OCI-LY1 (cell line): ENCODE measurements around the gene VWA1.
"Not testable (repeated sequence)": the region's sequence is repeated elsewhere in the genome, so short reads cannot be mapped to it uniquely, and the experiment has no call there.

Experiments used
- H2AFZ ChIP-seq: fragments of 200-600 bp; sonication (generic), shearing (Covaris generic); 2 replicates; pipeline ENCODE4 v1.6.0; 2014; ENCODE audit warnings: antibody characterized with exemption, mild to moderate bottlenecking, low read length
- H3F3A ChIP-seq: fragments of 200-600 bp; sonication (generic), shearing (Covaris generic); 2 replicates; pipeline ENCODE4 v1.6.0; 2014; ENCODE audit warnings: mild to moderate bottlenecking, antibody characterized with exemption, low read length, moderate library complexity; ENCODE audit not compliant: insufficient read depth
- H3K27ac ChIP-seq: fragments of 200-600 bp; sonication (generic); 2 replicates; pipeline ENCODE4 v1.5.1; 2014; ENCODE audit warnings: low read length, mixed run types, mild to moderate bottlenecking, low read depth; ENCODE audit not compliant: poor library complexity, severe bottlenecking
- H3K27me3 ChIP-seq: fragments of 200-600 bp; sonication (generic); 2 replicates; pipeline ENCODE4 v1.6.0; 2014; ENCODE audit warnings: antibody characterized with exemption, mild to moderate bottlenecking, low read length, moderate library complexity; ENCODE audit not compliant: insufficient read depth
- H3K36me3 ChIP-seq: fragments of 200-600 bp; sonication (generic); 2 replicates; pipeline ENCODE4 v1.6.1; 2014; ENCODE audit warnings: mild to moderate bottlenecking, antibody characterized with exemption, low read length, moderate library complexity, mixed read lengths; ENCODE audit not compliant: insufficient read depth
- H3K4me1 ChIP-seq: fragments of 200-600 bp; sonication (generic); 2 replicates; pipeline ENCODE4 v1.5.1; 2014; ENCODE audit warnings: mild to moderate bottlenecking, low read length, moderate library complexity; ENCODE audit not compliant: insufficient read depth, severe bottlenecking
- H3K4me2 ChIP-seq: fragments of 200-600 bp; sonication (generic), shearing (Covaris generic); 2 replicates; pipeline ENCODE4 v1.6.1; 2014; ENCODE audit warnings: low read length
- H3K4me3 ChIP-seq: fragments of 200-600 bp; sonication (generic); 2 replicates; pipeline ENCODE4 v1.5.1; 2014; ENCODE audit warnings: low read length, low read depth, mild to moderate bottlenecking, mixed read lengths; ENCODE audit not compliant: poor library complexity, severe bottlenecking
- H3K79me2 ChIP-seq: fragments of 200-600 bp; shearing (Covaris generic); 2 replicates; pipeline ENCODE4 v1.6.1; 2016; ENCODE audit warnings: mixed run types, low read length, mixed read lengths; ENCODE audit not compliant: insufficient read depth
- H3K9ac ChIP-seq: fragments of 200-600 bp; sonication (generic), shearing (Covaris generic); 2 replicates; pipeline ENCODE4 v1.6.1; 2014; ENCODE audit warnings: mild to moderate bottlenecking, low read length, mixed read lengths
- H3K9me2 ChIP-seq: fragments of 200-600 bp; sonication (generic), shearing (Covaris generic); 2 replicates; pipeline ENCODE4 v1.6.1; 2014; ENCODE audit warnings: low read depth, mild to moderate bottlenecking, low read length, mixed read lengths
- H3K9me3 ChIP-seq: fragments of 200-600 bp; shearing (Covaris generic); 2 replicates; pipeline ENCODE4 v1.6.1; 2014; ENCODE audit warnings: low read length, mixed read lengths
- H4K20me1 ChIP-seq: fragments of 200-600 bp; sonication (generic), shearing (Covaris generic); 2 replicates; pipeline ENCODE4 v1.6.0; 2016; ENCODE audit warnings: mild to moderate bottlenecking, low read length; ENCODE audit not compliant: insufficient read depth
- CTCF ChIP-seq: fragments of 200-600 bp; sonication (generic), shearing (Covaris generic); IDR thresholded peaks from 2 replicates; pipeline ENCODE4 v1.5.1; 2017; ENCODE audit warnings: mild to moderate bottlenecking, antibody characterized with exemption, low read length, moderate library complexity, mixed read lengths
- EZH2 ChIP-seq: fragments of 200-600 bp; sonication (generic), shearing (Covaris generic); IDR thresholded peaks from 2 replicates; pipeline ENCODE4 v1.8.0; 2017; ENCODE audit warnings: borderline replicate concordance, mixed run types, mild to moderate bottlenecking, antibody characterized with exemption, low read length, moderate library complexity, mixed read lengths

VWA1 gene

DNA sequence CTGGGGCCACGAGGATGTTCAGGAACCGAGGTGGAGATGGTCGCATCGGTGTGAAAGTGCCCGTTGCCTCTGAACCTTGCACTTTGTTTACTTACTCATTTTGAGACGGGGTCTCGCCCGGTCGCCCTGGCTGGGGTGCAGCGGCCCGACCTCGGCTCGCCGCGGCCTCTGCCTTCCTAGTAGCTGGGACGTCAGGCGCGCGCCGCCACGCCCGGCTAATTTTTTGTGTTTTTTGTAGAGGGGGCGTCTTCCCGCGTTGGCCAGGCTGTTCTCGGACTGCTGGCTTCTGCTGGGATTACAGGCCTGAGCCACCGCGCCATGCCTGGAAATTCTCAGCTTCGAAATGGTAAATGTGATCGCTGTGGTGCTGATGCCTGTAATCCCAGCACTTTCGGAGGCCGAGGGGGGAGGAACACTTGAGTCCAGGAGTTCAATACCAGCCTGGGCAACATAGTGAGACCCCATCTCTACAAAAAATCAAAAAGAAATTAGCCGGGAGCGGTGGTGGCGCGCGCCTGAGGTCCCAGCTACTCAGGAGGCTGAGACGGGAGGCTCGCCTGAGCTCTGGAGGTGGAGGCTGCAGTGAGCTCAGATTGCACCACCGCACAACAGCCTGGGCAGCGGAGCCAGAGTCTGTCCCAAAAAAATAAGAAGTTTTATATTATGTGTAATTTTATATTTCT is 27.7 kb upstream of the VWA1 start:
- Histone ChIP-seq H3K79me2 (peaks cover 27% of the 10 kb centered on the region), H3K4me2 (peak overlapping the region; percentile 70), H3K9me3 (peaks cover 7% of the 10 kb centered on the region; the same call in 1 of the 2 replicates), H3K27ac (no peak overlapping the region), H2AFZ (no peak overlapping the region), H3K4me1 (peaks cover 21% of the 10 kb centered on the region), H3K27me3 (no peaks in the 10 kb centered on the region), H3F3A (no peaks in the 10 kb centered on the region), H4K20me1 (no peaks in the 10 kb centered on the region), H3K9ac (peak overlapping the region; percentile 86), H3K4me3 (peak overlapping the region; percentile 78), H3K9me2 (no peaks in the 10 kb centered on the region), H3K36me3 (peaks cover 50% of the 10 kb centered on the region)
- no peak for TF ChIP-seq CTCF
- TF ChIP-seq EZH2, result no peak

DNA sequence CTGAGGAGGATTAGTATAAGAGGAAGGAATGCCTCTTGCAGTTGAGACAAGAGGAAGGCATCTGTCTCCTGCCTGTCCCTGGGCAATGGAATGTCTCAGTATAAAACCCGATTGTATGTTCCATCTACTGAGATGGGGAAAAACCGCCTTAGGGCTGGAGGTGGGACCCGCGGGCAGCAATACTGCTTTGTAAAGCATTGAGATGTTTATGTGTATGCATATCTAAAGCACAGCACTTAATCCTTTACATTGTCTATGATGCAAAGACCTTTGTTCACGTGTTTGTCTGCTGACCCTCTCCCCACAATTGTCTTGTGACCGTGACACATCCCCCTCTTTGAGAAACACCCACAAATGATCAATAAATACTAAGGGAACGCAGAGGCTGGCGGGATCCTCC is 25.3 kb upstream of the VWA1 start:
- not testable (repeated sequence) for H3K9me2 ChIP-seq, H3K27ac ChIP-seq, H3K27me3 ChIP-seq, H3K4me3 ChIP-seq, H2AFZ ChIP-seq, H3K9me3 ChIP-seq, H3K4me2 ChIP-seq, H3F3A ChIP-seq, H3K9ac ChIP-seq, H4K20me1 ChIP-seq
- Histone ChIP-seq H3K36me3 (peaks cover 28% of the 10 kb centered on the region), H3K79me2 (peaks cover 27% of the 10 kb centered on the region), H3K4me1 (peaks cover 21% of the 10 kb centered on the region)

DNA sequence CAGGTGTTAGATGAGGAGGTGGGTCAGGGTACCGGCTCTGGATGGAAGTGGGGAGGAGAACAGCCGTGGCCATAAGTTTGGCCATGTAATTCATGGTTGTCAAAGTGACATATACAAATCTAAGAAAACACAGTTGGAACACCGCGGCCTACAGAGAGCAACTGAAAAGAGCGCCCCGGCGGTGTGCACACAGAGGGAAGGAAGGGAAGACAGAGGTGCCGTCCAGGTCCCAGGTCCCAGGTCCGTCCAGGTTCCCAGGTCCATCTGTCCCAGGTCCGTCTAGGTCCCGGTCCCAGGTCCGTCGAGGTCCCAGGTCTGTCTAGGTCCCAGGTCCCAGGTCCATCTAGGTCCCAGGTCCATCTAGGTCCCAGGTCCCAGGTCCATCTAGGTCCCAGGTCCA is 23.9 kb upstream of the VWA1 start:
- no peaks in the 10 kb centered on the region for H4K20me1 ChIP-seq
- TF ChIP-seq CTCF, result no peak
- H3F3A ChIP-seq, result no peaks in the 10 kb centered on the region
- no peak overlapping the region for H3K4me2 ChIP-seq
- H3K27me3 ChIP-seq, result no peaks in the 10 kb centered on the region; the same call in 1 of the 2 replicates
- H3K27ac ChIP-seq, result no peak overlapping the region
- H3K9ac ChIP-seq, result no peak overlapping the region
- H3K4me3 ChIP-seq, result no peak overlapping the region
- H3K9me2 ChIP-seq, result no peaks in the 10 kb centered on the region
- no peak overlapping the region for H2AFZ ChIP-seq
- peaks cover 9% of the 10 kb centered on the region; the same call in 1 of the 2 replicates for H3K9me3 ChIP-seq
- H3K4me1 ChIP-seq, result peaks cover 9% of the 10 kb centered on the region
- peaks cover 14% of the 10 kb centered on the region for H3K79me2 ChIP-seq
- peaks cover 15% of the 10 kb centered on the region for H3K36me3 ChIP-seq

DNA sequence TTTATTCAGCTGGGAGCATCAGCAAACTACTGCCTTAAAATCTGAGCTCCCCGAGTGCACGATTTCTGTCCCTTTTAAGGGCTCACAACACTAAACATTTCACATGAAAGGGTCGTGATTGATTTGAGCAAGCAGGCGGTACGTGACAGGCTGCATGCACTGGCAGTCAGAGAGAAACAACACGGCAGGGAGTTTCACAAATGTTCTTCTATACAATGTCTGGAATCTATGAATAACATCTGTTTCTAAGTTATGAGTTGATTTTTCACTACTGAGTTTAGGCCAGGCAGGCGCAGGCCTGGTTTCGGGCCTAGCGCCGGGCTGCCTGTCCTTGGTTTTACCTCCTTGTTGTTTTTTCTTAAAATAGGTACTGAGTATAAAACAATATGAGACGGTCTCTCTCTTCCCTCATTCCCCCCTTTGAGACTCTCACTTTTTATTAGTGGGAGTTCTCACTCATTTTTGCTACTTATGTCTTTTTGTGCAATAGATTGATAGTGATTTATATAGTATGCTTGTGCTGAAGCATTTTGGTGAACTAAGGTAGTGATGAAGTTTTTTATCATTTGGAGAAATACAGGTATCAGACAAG is 23.1 kb upstream of the VWA1 start:
- H3K4me3 ChIP-seq, H3K27ac ChIP-seq, H3K27me3 ChIP-seq, H3K9ac ChIP-seq, H3K9me3 ChIP-seq, H3K4me2 ChIP-seq, H3K4me1 ChIP-seq, H3K9me2 ChIP-seq, H4K20me1 ChIP-seq, H2AFZ ChIP-seq, H3F3A ChIP-seq: not testable (repeated sequence)
- Histone ChIP-seq H3K36me3 (peaks cover 14% of the 10 kb centered on the region), H3K79me2 (peaks cover 10% of the 10 kb centered on the region)
